ENCODE results near the gene FUOM.

- TF ChIP-seq, protein P1, sequence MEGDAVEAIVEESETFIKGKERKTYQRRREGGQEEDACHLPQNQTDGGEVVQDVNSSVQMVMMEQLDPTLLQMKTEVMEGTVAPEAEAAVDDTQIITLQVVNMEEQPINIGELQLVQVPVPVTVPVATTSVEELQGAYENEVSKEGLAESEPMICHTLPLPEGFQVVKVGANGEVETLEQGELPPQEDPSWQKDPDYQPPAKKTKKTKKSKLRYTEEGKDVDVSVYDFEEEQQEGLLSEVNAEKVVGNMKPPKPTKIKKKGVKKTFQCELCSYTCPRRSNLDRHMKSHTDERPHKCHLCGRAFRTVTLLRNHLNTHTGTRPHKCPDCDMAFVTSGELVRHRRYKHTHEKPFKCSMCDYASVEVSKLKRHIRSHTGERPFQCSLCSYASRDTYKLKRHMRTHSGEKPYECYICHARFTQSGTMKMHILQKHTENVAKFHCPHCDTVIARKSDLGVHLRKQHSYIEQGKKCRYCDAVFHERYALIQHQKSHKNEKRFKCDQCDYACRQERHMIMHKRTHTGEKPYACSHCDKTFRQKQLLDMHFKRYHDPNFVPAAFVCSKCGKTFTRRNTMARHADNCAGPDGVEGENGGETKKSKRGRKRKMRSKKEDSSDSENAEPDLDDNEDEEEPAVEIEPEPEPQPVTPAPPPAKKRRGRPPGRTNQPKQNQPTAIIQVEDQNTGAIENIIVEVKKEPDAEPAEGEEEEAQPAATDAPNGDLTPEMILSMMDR (IDR thresholded peaks at IDR 0.05), result no peak
- TF ChIP-seq POLR2A (IDR thresholded peaks at IDR 0.05), result no peak
These were observed 26.3 kb upstream of the FUOM start for GRCh38 chr10:133384071-133384470.
